Neural progenitor cell (in vitro differentiated cells): ENCODE measurements around the gene ATP5MK. TPM values are rescaled to one million over a fixed set of nuclear protein-coding genes. Genes with fewer than 3 reads are reported as not detected.

Experiments used
- DNase-seq: peaks from one replicate; pipeline ENCODE4 v3.0.0-alpha.2; 2016; ENCODE audit warnings: low spot score
- H2AFZ ChIP-seq: fragments of 200-600 bp; sonication (generic); replicated peaks from 2 replicates; pipeline ENCODE4 v1.6.1; 2016; ENCODE audit warnings: antibody characterized with exemption
- H3F3A ChIP-seq: fragments of 200-600 bp; sonication (generic); 2 replicates; pipeline ENCODE4 v1.6.1; 2016; ENCODE audit warnings: antibody characterized with exemption, low read depth
- H3K27ac ChIP-seq: fragments of 200-600 bp; sonication (generic); 2 replicates; pipeline ENCODE4 v1.5.1; 2016; ENCODE audit warnings: mild to moderate bottlenecking
- H3K27me3 ChIP-seq: fragments of 200-600 bp; sonication (generic); 2 replicates; pipeline ENCODE4 v1.6.1; 2016; ENCODE audit warnings: mild to moderate bottlenecking, moderate library complexity
- H3K36me3 ChIP-seq: fragments of 200-600 bp; sonication (generic); 2 replicates; pipeline ENCODE4 v1.5.1; 2016
- H3K4me1 ChIP-seq: fragments of 200-600 bp; sonication (generic); 2 replicates; pipeline ENCODE4 v1.6.1; 2016; ENCODE audit warnings: mixed run types
- H3K4me2 ChIP-seq: fragments of 200-600 bp; sonication (generic); 2 replicates; pipeline ENCODE4 v1.6.1; 2016
- H3K4me3 ChIP-seq: fragments of 200-600 bp; sonication (generic); 2 replicates; pipeline ENCODE4 v1.5.1; 2016
- H3K79me2 ChIP-seq: fragments of 200-600 bp; sonication (generic); 2 replicates; pipeline ENCODE4 v1.6.1; 2016; ENCODE audit warnings: low read depth
- H3K9ac ChIP-seq: fragments of 200-600 bp; sonication (generic); 2 replicates; pipeline ENCODE4 v1.6.1; 2016
- H3K9me3 ChIP-seq: fragments of 200-600 bp; sonication (generic); 2 replicates; pipeline ENCODE4 v1.5.1; 2016; ENCODE audit warnings: low read depth
- H4K20me1 ChIP-seq: fragments of 200-600 bp; sonication (generic); 2 replicates; pipeline ENCODE4 v1.6.1; 2016; ENCODE audit warnings: low read depth
- H3K27ac Mint-ChIP-seq: 3 replicates; pipeline ENCODE4 v1.8.0; 2021; ENCODE audit warnings: mixed read lengths
- H3K27me3 Mint-ChIP-seq: 2 replicates; pipeline ENCODE4 v1.8.0; 2022; ENCODE audit warnings: low read depth, mild to moderate bottlenecking, inconsistent platforms, moderate library complexity, mixed read lengths; ENCODE audit not compliant: insufficient read depth
- H3K36me3 Mint-ChIP-seq: 3 replicates; pipeline ENCODE4 v1.8.0; 2021; ENCODE audit warnings: mixed read lengths
- H3K4me1 Mint-ChIP-seq: 3 replicates; pipeline ENCODE4 v1.8.0; 2021; ENCODE audit warnings: mixed read lengths
- H3K4me3 Mint-ChIP-seq: 3 replicates; pipeline ENCODE4 v1.8.0; 2021; ENCODE audit warnings: mild to moderate bottlenecking, moderate library complexity, mixed read lengths
- H3K9me3 Mint-ChIP-seq: 3 replicates; pipeline ENCODE4 v1.8.0; 2020; ENCODE audit warnings: mixed read lengths
- CTCF ChIP-seq: fragments of 200-600 bp; sonication (generic); IDR thresholded peaks from 2 replicates; pipeline ENCODE4 v1.5.1; 2017; ENCODE audit warnings: antibody characterized with exemption, mild to moderate bottlenecking
- EZH2 ChIP-seq: fragments of 200-600 bp; sonication (generic); IDR thresholded peaks from 2 replicates; pipeline ENCODE4 v1.6.1; 2017; ENCODE audit warnings: antibody characterized with exemption, mild to moderate bottlenecking, moderate library complexity
- EZH2phosphoT487 ChIP-seq: fragments of 200-600 bp; sonication (generic); IDR thresholded peaks from 2 replicates; pipeline ENCODE4 v1.6.1; 2017; ENCODE audit warnings: antibody characterized with exemption
- total RNA-seq: library from RNA; depleted of rRNA; stranded (reverse); fragments of >200 nt; gene quantifications from 2 replicates; pipeline ENCODE4 v1.2.3, GENCODE V29; 2015; ENCODE audit warnings: low replicate concordance

ATP5MK gene
- total RNA-seq, 1 donor from 2014 or later = 324 TPM

GRCh38 chr10:103441206-103441605, 44.9 kb upstream of the ATP5MK start:
- no peak overlapping the region for H3K4me2 ChIP-seq
- H3K4me3 ChIP-seq = no peak overlapping the region
- Mint-ChIP-seq H3K36me3 (peaks cover 40% of the 10 kb centered on the region), H3K27ac (no peak overlapping the region), H3K9me3 (no peaks in the 10 kb centered on the region), H3K4me3 (no peak overlapping the region), H3K4me1 (no peaks in the 10 kb centered on the region), H3K27me3 (peaks cover 3% of the 10 kb centered on the region)
- H3F3A ChIP-seq = no peaks in the 10 kb centered on the region
- H2AFZ ChIP-seq = no peak overlapping the region
- no peaks in the 10 kb centered on the region for H3K9me3 ChIP-seq
- H3K4me1 ChIP-seq = no peaks in the 10 kb centered on the region
- H3K36me3 ChIP-seq = no peaks in the 10 kb centered on the region
- no peaks in the 10 kb centered on the region for H3K27me3 ChIP-seq
- H4K20me1 ChIP-seq = no peaks in the 10 kb centered on the region
- DNase-seq = no peak
- no peak overlapping the region for H3K9ac ChIP-seq
- TF ChIP-seq EZH2phosphoT487 (no peak), CTCF (no peak), EZH2 (no peak)
- H3K79me2 ChIP-seq = no peaks in the 10 kb centered on the region
- H3K27ac ChIP-seq = no peak overlapping the region

- TF ChIP-seq EZH2 (no peak), CTCF (no peak), EZH2phosphoT487 (no peak)
- Histone ChIP-seq H3K36me3 (no peaks in the 10 kb centered on the region), H3K4me3 (no peak overlapping the region), H3K4me1 (no peaks in the 10 kb centered on the region), H3K79me2 (no peaks in the 10 kb centered on the region), H3K4me2 (no peak overlapping the region), H2AFZ (no peak overlapping the region), H3F3A (no peaks in the 10 kb centered on the region), H4K20me1 (no peaks in the 10 kb centered on the region), H3K27ac (no peak overlapping the region), H3K9me3 (no peaks in the 10 kb centered on the region), H3K9ac (no peak overlapping the region), H3K27me3 (no peaks in the 10 kb centered on the region)
- Mint-ChIP-seq H3K36me3 (peaks cover 40% of the 10 kb centered on the region), H3K9me3 (no peaks in the 10 kb centered on the region), H3K4me3 (no peak overlapping the region), H3K27me3 (peaks cover 3% of the 10 kb centered on the region), H3K27ac (no peak overlapping the region), H3K4me1 (no peaks in the 10 kb centered on the region)
- no peak for DNase-seq
These were observed 44.1 kb upstream of the ATP5MK start for GRCh38 chr10:103440416-103440815.

GRCh38 chr10:103439776-103440175, 43.5 kb upstream of the ATP5MK start:
- Histone ChIP-seq H3F3A (no peaks in the 10 kb centered on the region), H3K36me3 (no peaks in the 10 kb centered on the region), H3K27ac (no peak overlapping the region), H3K79me2 (no peaks in the 10 kb centered on the region), H3K9ac (no peak overlapping the region), H3K4me3 (no peak overlapping the region), H4K20me1 (no peaks in the 10 kb centered on the region), H3K9me3 (no peaks in the 10 kb centered on the region), H2AFZ (no peak overlapping the region), H3K4me1 (no peaks in the 10 kb centered on the region), H3K4me2 (no peak overlapping the region), H3K27me3 (no peaks in the 10 kb centered on the region)
- H3K4me1 Mint-ChIP-seq = no peaks in the 10 kb centered on the region
- peak overlapping the region; percentile 9 for H3K27ac Mint-ChIP-seq
- H3K9me3 Mint-ChIP-seq = no peaks in the 10 kb centered on the region
- peaks cover 36% of the 10 kb centered on the region for H3K36me3 Mint-ChIP-seq
- no peak for TF ChIP-seq EZH2phosphoT487
- no peak for TF ChIP-seq CTCF
- TF ChIP-seq EZH2 = no peak
- H3K27me3 Mint-ChIP-seq = peaks cover 3% of the 10 kb centered on the region
- DNase-seq = no peak
- H3K4me3 Mint-ChIP-seq = no peak overlapping the region
